NCI-H2029 (cell line): Measurements from ENCODE around the gene CAMK1.

Experiments used
- DNase-seq: peaks from one replicate; lab custom pipeline; 2025; lab: John Stamatoyannopoulos, UW

Gene CAMK1

GRCh38 chr3:9736831-9737230 is 32.9 kb downstream of the CAMK1 start:
- no peak for DNase-seq

GRCh38 chr3:9732740-9733115 is 37.0 kb downstream of the CAMK1 start:
- no peak for DNase-seq

GRCh38 chr3:9732080-9732739 is 37.5 kb downstream of the CAMK1 start:
- no peak for DNase-seq

- DNase-seq = peak; percentile 99
Measured at GRCh38 chr3:9731206-9732079, 38.3 kb downstream of the CAMK1 start, which contains the start of gene BRPF1. Gene BRPF1 (plus strand): TSS chr3:9731735. CDS start chr3:9734141, 2,406 bp downstream.

- DNase-seq = peak; percentile 89
Measured at GRCh38 chr3:9730657-9731205, 39.0 kb downstream of the CAMK1 start.

- no peak for DNase-seq
Measured at GRCh38 chr3:9729419-9729818, 40.3 kb downstream of the CAMK1 start.

GRCh38 chr3:9727743-9728142 is 42.0 kb downstream of the CAMK1 start:
- DNase-seq = no peak

GRCh38 chr3:9727041-9727595 is 42.6 kb downstream of the CAMK1 start:
- no peak for DNase-seq

- no peak for DNase-seq
Measured at GRCh38 chr3:9725775-9726515, 43.8 kb downstream of the CAMK1 start.

- no peak for DNase-seq
Measured at GRCh38 chr3:9721700-9722060, 48.1 kb downstream of the CAMK1 start.

GRCh38 chr3:9721015-9721699 is 48.6 kb downstream of the CAMK1 start:
- DNase-seq = no peak

GRCh38 chr3:9718118-9718517 is 51.6 kb downstream of the CAMK1 start:
- no peak for DNase-seq

GRCh38 chr3:9717563-9717962 is 52.2 kb downstream of the CAMK1 start:
- no peak for DNase-seq

- DNase-seq = no peak
Measured at GRCh38 chr3:9716801-9717555, 52.8 kb downstream of the CAMK1 start.

GRCh38 chr3:9715764-9716437 is 53.8 kb downstream of the CAMK1 start:
- no peak for DNase-seq

- no peak for DNase-seq
Measured at GRCh38 chr3:9715136-9715535, 54.6 kb downstream of the CAMK1 start.

GRCh38 chr3:9713142-9713541 is 56.6 kb downstream of the CAMK1 start:
- no peak for DNase-seq

- no peak for DNase-seq
Measured at GRCh38 chr3:9712415-9712814, 57.3 kb downstream of the CAMK1 start.

GRCh38 chr3:9710174-9710739 is 59.5 kb downstream of the CAMK1 start:
- no peak for DNase-seq
